Stimulated activated CD8-positive, alpha-beta memory T cell treated with anti-CD3 and anti-CD28 coated beads, Interleukin-4, amount 100 ng/mL, for 4 hours (primary cell): ENCODE results near the gene ASIC5.

Experiments used
- DNase-seq, 2 donors: peaks; one replicate each; pipeline ENCODE4 v3.0.0-alpha.2; 2020; ENCODE audit warnings: low read depth in 2 of 2, low spot score in 1 of 2

Gene ASIC5

GRCh38 chr4:155881555-155881954, 15.5 kb upstream of the ASIC5 start:
- no peak for DNase-seq

GRCh38 chr4:155879767-155880166, 13.7 kb upstream of the ASIC5 start:
- DNase-seq, result no peak

- DNase-seq, result no peak
These were observed 12.5 kb upstream of the ASIC5 start for GRCh38 chr4:155878611-155879010.

GRCh38 chr4:155877971-155878370, 11.9 kb upstream of the ASIC5 start:
- no peak for DNase-seq

- DNase-seq, result no peak
These were observed 9.8 kb upstream of the ASIC5 start for GRCh38 chr4:155875878-155876277.

- DNase-seq, result no peak
These were observed 10.2 kb downstream of the ASIC5 start for GRCh38 chr4:155855897-155856296.

GRCh38 chr4:155854582-155855226, 11.4 kb downstream of the ASIC5 start:
- no peak for DNase-seq

- DNase-seq, result no peak
These were observed 12.9 kb downstream of the ASIC5 start for GRCh38 chr4:155853189-155853588.

- DNase-seq, result no peak
These were observed 17.0 kb downstream of the ASIC5 start for GRCh38 chr4:155849042-155849441.

- no peak for DNase-seq
These were observed 19.1 kb downstream of the ASIC5 start for GRCh38 chr4:155846929-155847328.

- no peak for DNase-seq
These were observed 24.0 kb downstream of the ASIC5 start for GRCh38 chr4:155842080-155842479.

GRCh38 chr4:155837203-155837796, 28.8 kb downstream of the ASIC5 start:
- no peak for DNase-seq

- DNase-seq, result no peak
These were observed 33.4 kb downstream of the ASIC5 start for GRCh38 chr4:155832664-155833063.

- DNase-seq, result no peak
These were observed 37.4 kb downstream of the ASIC5 start for GRCh38 chr4:155828628-155829027.

- no peak for DNase-seq
These were observed 43.5 kb downstream of the ASIC5 start for GRCh38 chr4:155822572-155822971.

GRCh38 chr4:155820887-155821518, 45.1 kb downstream of the ASIC5 start:
- no peak for DNase-seq

GRCh38 chr4:155819066-155819465, 47.0 kb downstream of the ASIC5 start:
- no peak for DNase-seq

GRCh38 chr4:155818639-155819038, 47.4 kb downstream of the ASIC5 start:
- no peak for DNase-seq

GRCh38 chr4:155811083-155811482, 55.0 kb downstream of the ASIC5 start:
- no peak for DNase-seq

- DNase-seq, result no peak
These were observed 56.2 kb downstream of the ASIC5 start for GRCh38 chr4:155809835-155810234.

- no peak for DNase-seq
These were observed 59.1 kb downstream of the ASIC5 start for GRCh38 chr4:155807021-155807420.

- DNase-seq, result no peak
These were observed 61.1 kb downstream of the ASIC5 start for GRCh38 chr4:155805016-155805415.
